ENCODE results near the gene UGP2.
A peak's percentile ranks its signal among the peaks of the same experiment; 100 is the strongest.
"Not testable (repeated sequence)": the region's sequence is repeated elsewhere in the genome, so short reads cannot be mapped to it uniquely, and the experiment has no call there.

Gene UGP2

DNA sequence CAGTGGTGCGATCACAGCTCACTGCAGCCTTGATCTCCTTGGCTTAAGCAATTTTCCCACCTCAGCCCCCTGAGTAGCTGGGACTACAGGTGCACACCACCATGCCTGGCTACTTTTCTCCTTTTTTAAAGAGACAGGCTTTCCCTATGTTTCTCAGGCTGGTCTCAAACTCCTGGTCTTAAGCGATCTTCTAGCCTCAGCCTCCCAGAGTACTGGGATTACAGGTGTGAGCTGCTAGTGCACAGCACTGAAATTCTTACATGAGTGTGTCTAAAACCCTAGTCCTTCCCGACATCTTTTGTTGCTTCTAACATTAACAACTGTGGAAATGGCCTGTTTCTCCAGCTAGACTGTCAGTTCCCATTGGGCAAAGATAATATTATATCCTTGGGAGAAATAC, 2.9 kb downstream of the UGP2 start:
- H3K4me3 ChIP-seq: peak overlapping the region; percentile 12 to 89
- H3K4me1 ChIP-seq: peaks cover 0 to 65% (median 30%) of the 10 kb centered on the region in 4 donors
- no peak for DNase-seq
- intact Hi-C loops (cut with DNase I; ENCODE audit: low total_unique reads): no loop called here
- H3K9me3 ChIP-seq: no peaks in the 10 kb centered on the region
- no peaks in the 10 kb centered on the region for H3K27me3 ChIP-seq
- no peaks in the 10 kb centered on the region for H3K36me3 ChIP-seq
- TF ChIP-seq, protein P1, sequence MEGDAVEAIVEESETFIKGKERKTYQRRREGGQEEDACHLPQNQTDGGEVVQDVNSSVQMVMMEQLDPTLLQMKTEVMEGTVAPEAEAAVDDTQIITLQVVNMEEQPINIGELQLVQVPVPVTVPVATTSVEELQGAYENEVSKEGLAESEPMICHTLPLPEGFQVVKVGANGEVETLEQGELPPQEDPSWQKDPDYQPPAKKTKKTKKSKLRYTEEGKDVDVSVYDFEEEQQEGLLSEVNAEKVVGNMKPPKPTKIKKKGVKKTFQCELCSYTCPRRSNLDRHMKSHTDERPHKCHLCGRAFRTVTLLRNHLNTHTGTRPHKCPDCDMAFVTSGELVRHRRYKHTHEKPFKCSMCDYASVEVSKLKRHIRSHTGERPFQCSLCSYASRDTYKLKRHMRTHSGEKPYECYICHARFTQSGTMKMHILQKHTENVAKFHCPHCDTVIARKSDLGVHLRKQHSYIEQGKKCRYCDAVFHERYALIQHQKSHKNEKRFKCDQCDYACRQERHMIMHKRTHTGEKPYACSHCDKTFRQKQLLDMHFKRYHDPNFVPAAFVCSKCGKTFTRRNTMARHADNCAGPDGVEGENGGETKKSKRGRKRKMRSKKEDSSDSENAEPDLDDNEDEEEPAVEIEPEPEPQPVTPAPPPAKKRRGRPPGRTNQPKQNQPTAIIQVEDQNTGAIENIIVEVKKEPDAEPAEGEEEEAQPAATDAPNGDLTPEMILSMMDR (IDR thresholded peaks at IDR 0.05): no peak
- H3K27ac ChIP-seq: peak overlapping the region; percentile 47 to 91

DNA sequence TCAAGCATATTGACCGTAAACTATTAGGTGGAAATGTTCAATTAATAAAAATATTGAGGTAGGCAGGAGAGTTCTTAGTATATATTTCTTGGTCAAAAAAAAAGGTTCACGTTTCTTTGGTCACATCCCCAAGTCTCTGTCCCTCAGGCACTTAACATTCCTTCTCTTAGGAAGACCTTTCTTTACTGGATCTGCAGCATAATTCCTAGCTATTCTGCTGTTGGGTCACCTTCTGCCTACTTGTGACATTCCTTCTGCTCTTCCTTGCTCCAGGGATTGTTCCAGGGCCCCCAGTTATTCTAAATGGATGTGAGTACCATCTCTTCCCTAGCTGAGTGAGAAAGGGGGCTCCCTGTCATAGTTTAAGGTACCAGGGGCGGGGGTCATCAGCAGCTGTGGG, 4.2 kb downstream of the UGP2 start:
- peaks cover 0 to 73% (median 34%) of the 10 kb centered on the region in 4 donors for H3K4me1 ChIP-seq
- TF ChIP-seq, protein P1 (IDR thresholded peaks at IDR 0.05): no peak
- H3K4me3 ChIP-seq: no peak overlapping the region
- no peaks in the 10 kb centered on the region for H3K36me3 ChIP-seq
- no peaks in the 10 kb centered on the region for H3K9me3 ChIP-seq
- no peak for DNase-seq
- no peaks in the 10 kb centered on the region for H3K27me3 ChIP-seq
- intact Hi-C loops (cut with DNase I; ENCODE audit: low total_unique reads): no loop called here
- peak overlapping the region; percentile 47 to 91 for H3K27ac ChIP-seq

DNA sequence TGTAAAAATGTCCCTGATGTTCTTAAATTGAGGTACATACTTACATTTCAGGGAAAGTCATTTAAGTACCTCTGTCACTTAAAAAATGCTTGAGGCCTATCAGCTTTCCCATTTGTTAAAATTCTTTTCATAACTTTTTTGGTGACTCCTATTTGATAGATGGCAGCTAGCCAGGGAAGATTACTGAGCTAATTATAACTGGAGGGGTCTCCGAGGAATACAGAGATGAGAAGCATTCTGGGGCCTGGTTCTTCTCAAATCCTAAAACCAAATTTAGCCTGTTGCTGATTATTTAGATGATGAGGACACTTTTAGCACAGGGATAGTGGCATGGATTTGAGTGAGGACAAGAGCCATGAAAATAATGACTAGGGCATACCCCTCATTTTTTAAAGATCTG, 4.8 kb downstream of the UGP2 start:
- H3K27ac ChIP-seq: peak overlapping the region; percentile 20 to 91
- TF ChIP-seq, protein P1 (IDR thresholded peaks at IDR 0.05): no peak

DNA sequence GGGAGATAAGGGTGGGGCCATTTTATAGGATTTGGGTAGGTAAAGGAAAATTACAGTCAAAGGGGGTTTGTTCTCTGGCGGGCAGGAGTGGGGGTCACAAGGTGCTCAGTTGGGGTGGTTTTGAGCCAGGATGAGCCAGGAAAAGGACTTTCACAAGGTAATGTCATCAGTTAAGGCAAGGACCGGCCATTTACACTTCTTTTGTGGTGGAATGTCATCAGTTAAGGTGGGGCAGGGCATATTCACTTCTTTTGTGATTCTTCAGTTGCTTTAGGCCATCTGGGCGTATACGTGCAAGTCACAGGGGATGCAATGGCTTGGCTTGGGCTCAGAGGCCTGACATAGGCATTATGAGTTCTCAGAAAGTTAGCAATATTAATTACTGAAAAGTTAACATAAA, 5.9 kb downstream of the UGP2 start:
- intact Hi-C loops (cut with DNase I; ENCODE audit: low total_unique reads); H3K27ac ChIP-seq: not testable (repeated sequence)

More for the DNA sequence above, 4.8 kb downstream of the UGP2 start:
- Histone ChIP-seq H3K4me3 (no peak overlapping the region), H3K27me3 (no peaks in the 10 kb centered on the region), H3K36me3 (no peaks in the 10 kb centered on the region), H3K9me3 (no peaks in the 10 kb centered on the region), H3K4me1 (peaks cover 0 to 79% (median 37%) of the 10 kb centered on the region in 4 donors)
- intact Hi-C loops (cut with DNase I; ENCODE audit: low total_unique reads): no loop called here
- DNase-seq: no peak

DNA sequence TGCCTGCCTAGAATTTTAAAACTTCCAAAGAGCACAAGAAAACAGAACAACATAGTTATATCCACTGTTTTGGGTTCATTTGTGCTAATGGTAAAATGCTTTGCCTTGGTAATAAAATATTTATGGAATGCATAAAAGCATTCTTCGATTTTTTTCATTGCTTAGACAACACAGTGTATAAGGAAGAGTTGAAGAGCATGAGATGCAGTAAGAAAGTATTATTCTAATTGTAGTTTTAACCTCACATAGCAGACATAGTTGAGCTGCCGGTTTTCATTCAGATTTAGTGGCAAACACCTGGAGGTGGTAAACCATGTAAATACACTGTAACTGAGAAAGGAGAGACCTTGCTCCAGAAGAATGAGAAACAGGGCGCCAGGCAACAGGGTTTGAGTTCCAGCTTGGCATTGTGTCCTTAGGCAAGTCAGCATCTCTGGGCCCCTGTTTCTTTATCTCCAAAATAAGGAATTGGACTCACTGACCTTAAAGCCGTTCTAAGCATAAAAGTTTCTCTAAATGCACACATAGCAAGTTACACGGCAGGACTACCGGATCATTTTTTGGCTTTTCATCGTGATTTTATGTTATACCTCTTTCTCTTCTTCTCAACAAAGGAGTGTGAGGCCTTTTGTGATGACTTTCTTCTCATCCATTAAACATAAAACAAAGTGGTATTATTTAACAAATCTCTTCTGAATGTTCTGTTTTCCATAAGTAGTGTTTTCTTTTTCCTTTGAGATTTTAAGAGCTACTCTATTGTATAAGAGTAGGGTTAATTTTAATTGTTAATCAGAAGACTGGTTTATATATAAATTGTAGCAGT, 7.9 kb downstream of the UGP2 start:
- H3K27ac ChIP-seq: peak overlapping the region in 1 of 2 donors; percentile 37
- TF ChIP-seq, protein P1 (IDR thresholded peaks at IDR 0.05): no peak
- no peaks in the 10 kb centered on the region for H3K36me3 ChIP-seq
- no peaks in the 10 kb centered on the region for H3K27me3 ChIP-seq
- H3K4me3 ChIP-seq: no peak overlapping the region
- peaks cover 0 to 96% (median 47%) of the 10 kb centered on the region in 4 donors for H3K4me1 ChIP-seq
- no peaks in the 10 kb centered on the region for H3K9me3 ChIP-seq
- intact Hi-C loops (cut with DNase I; ENCODE audit: low total_unique reads): no loop called here
- DNase-seq: no peak

More for the DNA sequence above, 5.9 kb downstream of the UGP2 start:
- H3K36me3 ChIP-seq, H3K9me3 ChIP-seq, H3K4me3 ChIP-seq, DNase-seq, H3K27me3 ChIP-seq: not testable (repeated sequence)
- H3K4me1 ChIP-seq: peaks cover 0 to 90% (median 42%) of the 10 kb centered on the region in 4 donors

DNA sequence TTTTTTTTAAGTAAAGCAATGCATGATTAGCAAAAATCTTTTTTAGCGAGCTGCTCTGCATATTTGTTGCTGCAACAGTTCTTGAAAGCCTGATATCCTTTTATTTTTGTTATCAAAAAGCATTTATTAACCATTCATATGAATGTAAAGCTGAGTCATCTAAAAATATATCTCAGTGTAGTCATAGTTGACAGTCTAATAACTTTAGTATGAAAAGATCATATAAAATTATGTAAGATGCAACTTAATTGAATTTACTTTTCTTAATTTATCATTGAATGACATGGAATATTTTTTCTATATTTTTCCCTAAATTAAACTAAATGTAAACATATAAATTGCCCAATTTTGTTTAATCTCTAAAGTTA, 8.5 kb downstream of the UGP2 start:
- intact Hi-C loops (cut with DNase I; ENCODE audit: low total_unique reads): no loop called here
- Histone ChIP-seq H3K27me3 (no peaks in the 10 kb centered on the region), H3K9me3 (no peaks in the 10 kb centered on the region), H3K4me1 (peaks cover 0 to 96% (median 43%) of the 10 kb centered on the region in 4 donors), H3K27ac (peak overlapping the region in 1 of 2 donors; percentile 37), H3K4me3 (no peak overlapping the region), H3K36me3 (no peaks in the 10 kb centered on the region)
- DNase-seq: no peak
- TF ChIP-seq, protein P1 (IDR thresholded peaks at IDR 0.05): no peak

Measured in tibial artery (tissue), 4 donors.